A549 (cell line): ENCODE measurements around the gene IFITM1. TPM values are rescaled to one million over a fixed set of nuclear protein-coding genes. Genes with fewer than 3 reads are reported as not detected.

Experiments
- ATAC-seq, 2 experiments: fragments of 200-7000 bp in 1 of 2; fragments of >200 bp in 1 of 2; cut with Nextera tagmentation in 1 of 2; cut with Tn5 transposase in 1 of 2; 3 replicates each; pipeline versions ENCODE4 v1.8.0 to v1.9.1; 2018 to 2020; ENCODE audit warnings: mild to moderate bottlenecking in 1 of 2, moderate library complexity in 1 of 2
- CTCF ChIA-PET: fragments of 300-600 bp; sonication (Branson Sonifier 250); formaldehyde crosslinking; extraction: SDS; loops from one replicate; lab custom pipeline; 2021; ENCODE audit warnings: antibody characterized with exemption, inconsistent platforms; lab: Yijun Ruan, JAX
- POLR2A ChIA-PET: fragments of 350-600 bp; formaldehyde crosslinking; extraction: SDS; loops from one replicate; lab custom pipeline; 2021; ENCODE audit warnings: antibody characterized with exemption, inconsistent platforms; lab: Yijun Ruan, JAX
- DNase-seq, 2 experiments: peaks; one replicate each; pipeline versions ENCODE4 v3.0.0 to v3.0.0-alpha.2; 2011 to 2016; ENCODE audit warnings: low read depth in 1 of 2, low spot score in 1 of 2
- FAIRE-seq: peaks from 2 replicates; lab custom pipeline; 2011; peaks lifted over from hg19 to GRCh38; lab: Jason Lieb, UNC
- H3K27ac ChIP-seq, 2 experiments: fragments of >200 bp; sonication (Bioruptor Twin); formaldehyde crosslinking; 3 replicates each; pipeline ENCODE4 v1.5.1; 2016 to 2017
- H3K4me1 ChIP-seq: fragments of >200 bp; sonication (Bioruptor Twin); formaldehyde crosslinking; 3 replicates; pipeline ENCODE4 v1.6.1; 2016
- H3K4me2 ChIP-seq: fragments of >200 bp; sonication (Bioruptor Twin); formaldehyde crosslinking; 3 replicates; pipeline ENCODE4 v1.6.1; 2016
- H3K4me3 ChIP-seq: fragments of >200 bp; sonication (Bioruptor Twin); formaldehyde crosslinking; 3 replicates; pipeline ENCODE4 v1.5.1; 2016
- H3K9me3 ChIP-seq: fragments of >200 bp; sonication (Bioruptor Twin); formaldehyde crosslinking; 3 replicates; pipeline ENCODE4 v1.6.1; 2016
- ATOH8 ChIP-seq: fragments of 250-450 bp; sonication (Bioruptor Pico); IDR thresholded peaks from 2 replicates; pipeline ENCODE4 v1.5.0; 2020; ENCODE audit warnings: low read depth, mild to moderate bottlenecking, moderate library complexity
- BCL3 ChIP-seq: fragments of >200 bp; sonication (Bioruptor Twin); formaldehyde crosslinking; IDR thresholded peaks from 3 replicates; pipeline ENCODE4 v1.6.1; 2016
- ELK1 ChIP-seq: fragments of 150-350 bp; IDR thresholded peaks from 2 replicates; pipeline ENCODE4 v1.6.1; 2014; ENCODE audit warnings: low read depth, mild to moderate bottlenecking, low read length
- EP300 ChIP-seq, 2 experiments: fragments of >200 bp; sonication (Bioruptor Twin); formaldehyde crosslinking; IDR thresholded peaks; 2 replicates in 1 of 2; 3 replicates in 1 of 2; pipeline ENCODE4 v1.6.1; 2016 to 2017
- FOSB ChIP-seq: fragments of 250-450 bp; sonication (Bioruptor Pico); IDR thresholded peaks from 2 replicates; pipeline ENCODE4 v1.5.0; 2020; ENCODE audit warnings: mild to moderate bottlenecking, moderate library complexity
- GATA3 ChIP-seq: IDR thresholded peaks from 2 replicates; pipeline ENCODE4 v1.6.1; 2012; ENCODE audit warnings: borderline replicate concordance
- HDAC2 ChIP-seq: fragments of 200-600 bp; sonication (generic); IDR thresholded peaks from 2 replicates; pipeline ENCODE4 v1.6.1; 2016
- HMGXB4 ChIP-seq: fragments of 250-450 bp; sonication (Bioruptor Pico); IDR thresholded peaks from 2 replicates; pipeline ENCODE4 v1.5.0; 2021; ENCODE audit warnings: mild to moderate bottlenecking, moderate library complexity, borderline replicate concordance
- HOXA7 ChIP-seq: fragments of 250-450 bp; sonication (Bioruptor Pico); IDR thresholded peaks from 2 replicates; pipeline ENCODE4 v1.5.0; 2020; ENCODE audit warnings: mild to moderate bottlenecking, moderate library complexity
- HOXB13 ChIP-seq: fragments of 250-450 bp; sonication (Bioruptor Pico); IDR thresholded peaks from 2 replicates; pipeline ENCODE4 v1.5.0; 2020; ENCODE audit warnings: low read depth, mild to moderate bottlenecking, moderate library complexity
- KDM1A ChIP-seq: fragments of 200-600 bp; sonication (generic); IDR thresholded peaks from 2 replicates; pipeline ENCODE4 v1.6.1; 2016; ENCODE audit warnings: low read depth, mild to moderate bottlenecking
- MAFK ChIP-seq: fragments of 450-650 bp; IDR thresholded peaks from 2 replicates; pipeline ENCODE4 v1.6.1; 2014; ENCODE audit not compliant: partially characterized antibody
- MAZ ChIP-seq: fragments of 150-350 bp; IDR thresholded peaks from 2 replicates; pipeline ENCODE4 v1.6.1; 2014; ENCODE audit warnings: antibody characterized with exemption, low read depth, low read length, borderline replicate concordance
- RAD21 ChIP-seq, 2 experiments: fragments of >200 bp in 1 of 2; sonication (Bioruptor Twin) in 1 of 2; formaldehyde crosslinking in 1 of 2; IDR thresholded peaks in 1 of 2; conservative IDR thresholded peaks in 1 of 2; 2 replicates in 1 of 2; 3 replicates in 1 of 2; pipeline ENCODE4 v1.6.1; 2012 to 2018; ENCODE audit warnings: inconsistent platforms in 1 of 2
- RCOR1 ChIP-seq: fragments of 150-350 bp; IDR thresholded peaks from 2 replicates; pipeline ENCODE4 v1.6.1; 2014; ENCODE audit warnings: antibody characterized with exemption, low read length, low read depth
- REST ChIP-seq: fragments of 200-600 bp; sonication (generic); IDR thresholded peaks from 2 replicates; pipeline ENCODE4 v1.6.1; 2016; ENCODE audit warnings: antibody characterized with exemption, mild to moderate bottlenecking, moderate library complexity
- RNF2 ChIP-seq: fragments of 200-600 bp; sonication (generic); IDR thresholded peaks from 2 replicates; pipeline ENCODE4 v1.6.1; 2016; ENCODE audit warnings: low read depth, mild to moderate bottlenecking, antibody characterized with exemption, moderate library complexity, borderline replicate concordance
- SREBF2 ChIP-seq: fragments of 450-650 bp; IDR thresholded peaks from 2 replicates; pipeline ENCODE4 v1.6.1; 2014; ENCODE audit warnings: mild to moderate bottlenecking, moderate library complexity
- ZNF302 ChIP-seq: fragments of 250-450 bp; sonication (Bioruptor Pico); IDR thresholded peaks from 2 replicates; pipeline ENCODE4 v1.9.0; 2021; ENCODE audit warnings: inconsistent platforms, mild to moderate bottlenecking, moderate library complexity
- WGBS: methylation state at CpG from one replicate; pipeline ENCODE4 v1.1.6; 2017; ENCODE audit errors: missing lambda C conversion rate; 5-methylcytosine and 5-hydroxymethylcytosine counted together
- polyA plus RNA-seq, 4 experiments: library from polyadenylated mRNA; depleted of rRNA in 3 of 4; stranded (reverse); fragments of >200 nt; fragmentation: RNase III in 1 of 4; extraction: RNeasy Plus Mini Kit Qiagen cat#74134 plus additional on column Dnase treatment in 1 of 4; gene quantifications; 2 replicates in 3 of 4; 3 replicates in 1 of 4; pipeline ENCODE4 v1.2.3, GENCODE V29; 2011 to 2017

Gene IFITM1
- polyA plus RNA-seq, 2 of the 4 experiments (the other 2 are of a cell fraction): 0.14 to 1.7 TPM

GRCh38 chr11:289398-289711 is 24.5 kb upstream of the IFITM1 start:
- Histone ChIP-seq H3K4me3 (peak overlapping the region; percentile 94), H3K27ac (peak overlapping the region; percentile 92 to 96), H3K9me3 (no peaks in the 10 kb centered on the region), H3K4me2 (peak overlapping the region; percentile 100), H3K4me1 (peaks cover 5% of the 10 kb centered on the region; the same call in 1 of the 3 replicates)
- CTCF ChIA-PET: interaction anchor here (1.7 to 8.7 kb wide), 3 partner anchors 17 to 160 kb away, joined by 4 to 49 read pairs (median 11); partner anchors contain the start of gene IFITM2
- ATAC-seq (no peak), FAIRE-seq (no peak), DNase-seq (no peak)
- 72% methylated on average over 4 of the region's 14 CpGs for WGBS
- TF ChIP-seq BCL3 (no peak), ATOH8 (CRISPR knock-in tag) (no peak), RCOR1 (no peak), ZNF302 (no peak), FOSB (CRISPR knock-in tag) (no peak), KDM1A (no peak), RAD21 (conservative IDR thresholded peaks at IDR 0.05 in 1 of 2, IDR thresholded peaks at IDR 0.05 in 1 of 2) (no peak), HDAC2 (no peak), ELK1 (no peak), HOXB13 (CRISPR knock-in tag) (no peak), EP300 (IDR thresholded peaks at IDR 0.05) (no peak), MAZ (no peak), REST (no peak), MAFK (no peak), HOXA7 (CRISPR knock-in tag) (no peak), GATA3 (no peak), RNF2 (no peak), SREBF2 (no peak), HMGXB4 (CRISPR knock-in tag) (no peak)
- POLR2A ChIA-PET: no interaction called here
